GM18861 (cell line): ENCODE measurements around the gene EIF5A.
A peak's percentile ranks its signal among the peaks of the same experiment; 100 is the strongest.
"Not testable (repeated sequence)": the region's sequence is repeated elsewhere in the genome, so short reads cannot be mapped to it uniquely, and the experiment has no call there.

Experiments
- ATAC-seq: cut with Tn5 transposase; IDR thresholded peaks from one replicate; pipeline ENCODE4 v1.9.1; 2021; ENCODE audit not compliant: unreplicated experiment

EIF5A gene

GRCh38 chr17:7329374-7329996 is 22.1 kb downstream of the EIF5A start:
- ATAC-seq: peak; percentile 54

GRCh38 chr17:7329997-7330637 is 22.7 kb downstream of the EIF5A start:
- peak; percentile 25 for ATAC-seq

GRCh38 chr17:7330638-7331015 is 23.2 kb downstream of the EIF5A start:
- ATAC-seq: no peak

GRCh38 chr17:7332111-7332510 is 24.7 kb downstream of the EIF5A start:
- ATAC-seq: no peak

DNA sequence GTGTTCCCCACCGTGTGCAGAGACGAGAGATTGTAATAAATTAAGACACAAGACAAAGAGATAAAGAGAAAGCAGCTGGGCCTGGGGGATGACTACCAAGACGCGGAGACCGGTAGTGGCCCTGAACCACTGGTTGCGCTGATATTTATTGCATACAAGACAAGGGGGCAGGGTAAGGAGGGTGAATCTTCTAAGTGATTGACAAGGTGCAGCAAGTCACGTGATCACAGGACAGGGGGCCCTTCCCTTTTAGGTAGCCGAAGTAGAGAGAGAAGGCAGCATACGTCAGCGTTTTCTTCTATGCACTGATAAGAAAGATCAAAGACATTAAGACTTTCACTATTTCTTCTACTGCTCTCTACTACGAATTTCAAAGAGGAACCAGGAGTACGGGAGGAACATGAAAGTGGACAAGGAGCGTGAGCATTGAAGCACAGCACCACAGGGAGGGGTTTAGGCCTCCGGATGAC is 25.2 kb downstream of the EIF5A start:
- ATAC-seq: not testable (repeated sequence)

DNA sequence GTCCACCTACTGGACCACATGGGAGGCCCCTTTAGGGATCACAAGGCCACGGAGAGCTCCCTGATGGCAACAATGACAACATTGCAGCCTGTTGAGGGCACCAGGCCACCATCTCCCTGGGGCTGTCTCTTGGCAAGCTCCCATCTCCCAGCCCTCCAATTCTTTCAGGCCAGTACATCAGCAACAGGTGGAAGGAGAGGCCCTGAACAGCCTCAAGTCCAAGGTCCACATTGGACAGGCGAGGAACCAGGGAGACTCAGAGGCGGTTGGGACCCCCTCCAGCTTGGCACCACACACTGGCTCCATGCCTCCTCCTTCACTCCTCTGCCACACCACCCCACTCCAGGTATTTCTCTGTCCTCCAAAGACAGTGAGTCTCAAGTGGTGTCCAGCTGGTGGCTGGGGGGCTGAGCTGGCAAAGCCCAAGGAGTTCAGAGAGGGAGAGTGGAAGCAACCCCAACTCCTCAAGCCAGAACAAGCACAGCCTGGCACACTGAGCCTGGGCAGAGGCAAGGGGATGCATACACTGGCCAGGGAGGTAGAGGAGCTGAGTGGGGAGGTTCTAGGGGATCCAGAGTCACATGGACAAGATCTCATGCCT is 27.6 kb downstream of the EIF5A start:
- no peak for ATAC-seq

GRCh38 chr17:7335765-7336164 is 28.3 kb downstream of the EIF5A start:
- ATAC-seq: not testable (repeated sequence)

DNA sequence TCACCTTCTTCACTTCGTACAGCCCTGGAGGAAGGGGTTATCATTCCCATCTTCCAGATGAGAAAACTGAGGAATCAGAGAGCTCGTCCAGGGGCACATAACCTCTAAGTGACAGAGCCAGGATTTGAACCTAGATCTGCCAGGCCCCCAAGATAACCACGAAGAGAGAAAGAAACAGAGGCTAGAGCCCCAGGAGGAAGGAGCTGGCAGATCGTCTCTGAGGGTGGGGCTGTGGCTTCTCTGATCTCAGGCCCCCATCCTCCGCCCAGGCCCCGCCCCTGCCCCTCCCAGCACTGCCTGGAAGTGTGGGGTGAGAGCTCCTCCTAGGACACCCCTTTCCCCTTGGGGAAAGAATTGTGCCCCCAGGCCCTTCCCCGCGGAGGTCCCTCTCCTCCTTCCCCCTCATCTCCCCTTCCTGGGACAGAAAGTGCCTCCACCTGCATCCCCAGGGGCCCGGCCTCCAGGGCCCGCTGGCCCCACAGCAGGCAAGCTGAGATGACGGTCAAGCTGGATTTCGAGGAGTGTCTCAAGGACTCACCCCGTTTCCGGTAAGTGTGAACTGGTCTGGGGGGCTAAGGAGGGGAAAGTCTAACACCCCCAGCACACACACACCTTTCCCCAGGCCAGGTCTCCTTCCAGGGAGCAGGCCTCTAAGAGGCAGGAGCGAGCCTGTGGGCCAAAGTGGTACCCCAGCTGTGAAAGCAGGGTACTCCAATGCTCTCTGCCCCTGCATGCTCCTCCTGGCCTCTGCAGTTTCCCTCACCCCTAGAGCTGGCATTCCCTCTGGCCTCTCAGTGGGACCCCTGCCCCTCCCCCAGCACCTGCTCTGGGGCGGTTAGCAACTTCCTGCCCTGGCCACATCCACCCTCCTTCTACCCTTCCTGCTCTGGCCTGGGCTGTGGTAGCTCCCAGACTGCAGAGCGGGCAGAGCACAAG is 29.1 kb downstream of the EIF5A start, which contains the start of gene ACAP1:
Gene ACAP1, plus strand, starts transcription at position 290 of the 936 bp plus-strand sequence. Its CDS starts 206 bp downstream, at position 496.
- ATAC-seq: no peak

GRCh38 chr17:7337600-7337999 is 30.2 kb downstream of the EIF5A start:
- not testable (repeated sequence) for ATAC-seq

GRCh38 chr17:7340179-7340578 is 32.8 kb downstream of the EIF5A start:
- ATAC-seq: no peak

DNA sequence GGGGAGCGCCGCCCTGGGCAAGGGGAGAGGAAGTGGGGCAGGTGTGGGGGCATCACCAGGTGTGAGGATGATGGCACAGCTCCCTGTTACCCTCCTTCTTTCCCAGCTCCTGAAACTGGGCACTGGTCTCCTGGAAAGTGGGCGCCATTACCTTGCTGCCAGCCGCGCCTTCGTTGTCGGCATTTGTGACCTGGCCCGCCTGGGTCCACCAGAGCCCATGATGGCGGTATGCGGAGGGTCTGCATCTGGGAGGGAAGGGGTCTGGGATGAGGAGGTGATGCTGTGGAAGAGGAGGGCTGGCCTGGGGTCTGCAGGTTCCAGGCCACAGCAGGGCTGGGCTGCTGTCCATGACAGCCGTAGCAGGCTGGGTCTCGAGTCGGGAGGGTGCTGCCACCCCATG is 34.4 kb downstream of the EIF5A start:
- no peak for ATAC-seq

DNA sequence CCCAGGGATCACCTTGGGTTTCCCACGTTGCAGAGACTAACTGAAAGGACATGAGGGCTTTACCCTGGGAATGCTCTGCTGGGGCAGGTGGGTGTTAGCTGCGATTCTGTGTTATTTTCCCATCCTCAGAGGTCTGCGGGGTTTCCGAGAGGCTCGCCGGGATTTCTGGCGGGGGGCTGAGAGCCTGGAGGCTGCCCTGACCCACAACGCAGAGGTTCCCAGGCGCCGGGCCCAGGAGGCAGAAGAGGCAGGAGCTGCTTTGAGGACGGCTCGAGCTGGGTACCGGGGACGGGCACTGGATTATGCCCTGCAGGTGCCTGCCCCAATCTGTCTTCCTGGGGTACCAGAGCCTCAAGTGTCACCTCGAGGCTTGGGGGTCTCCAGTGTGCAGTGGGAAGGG is 35.8 kb downstream of the EIF5A start:
- ATAC-seq: no peak

- ATAC-seq: no peak
Measured at GRCh38 chr17:7346761-7347614, 39.6 kb downstream of the EIF5A start.

- no peak for ATAC-seq
Measured at GRCh38 chr17:7347630-7348477, 40.4 kb downstream of the EIF5A start.

- ATAC-seq: no peak
Measured at GRCh38 chr17:7348478-7349242, 41.2 kb downstream of the EIF5A start.

DNA sequence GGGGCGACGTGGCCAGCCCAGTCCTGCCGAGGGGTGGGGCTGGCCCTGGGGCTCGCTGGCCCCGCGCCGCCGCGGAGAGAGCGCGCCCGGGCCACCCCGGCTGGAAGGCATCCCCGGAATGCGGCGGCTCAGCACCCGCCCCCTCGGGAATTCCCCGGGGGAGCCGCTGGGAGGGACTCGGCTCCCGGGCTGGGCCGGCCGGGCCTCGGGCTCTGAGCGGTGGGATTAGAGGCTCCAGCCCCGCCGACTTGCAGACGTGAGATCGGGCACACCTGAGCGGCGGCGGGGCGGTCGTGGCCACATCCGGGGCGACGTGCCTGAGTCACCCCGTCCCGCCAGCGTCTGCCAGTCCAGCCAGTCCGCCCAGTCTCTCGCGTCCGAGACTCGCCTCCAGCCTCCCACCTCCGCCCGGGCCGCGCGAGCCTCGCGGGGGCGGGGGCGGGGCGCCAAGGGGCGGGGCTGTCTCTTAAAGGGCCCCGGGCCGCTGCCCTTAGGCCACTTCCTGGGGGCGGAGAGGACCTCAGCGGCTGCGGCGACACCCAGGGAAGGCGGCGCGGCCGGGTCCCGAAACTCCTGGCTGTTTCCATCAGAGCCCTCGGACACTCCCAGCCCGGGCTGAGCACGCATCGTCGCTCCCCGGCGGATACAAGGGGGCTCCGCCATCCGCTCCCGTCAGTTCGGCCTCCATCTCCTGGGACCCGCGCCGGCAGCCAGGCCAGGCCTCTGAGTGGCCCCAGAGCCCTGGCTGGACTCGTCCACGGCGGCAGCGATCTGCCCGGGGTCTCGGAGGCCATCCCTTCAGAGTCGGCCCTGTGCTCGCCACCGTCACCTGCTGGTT is 44.5 kb downstream of the EIF5A start, which contains the start of gene KCTD11:
Gene KCTD11, plus strand, starts transcription at position 498 of the 838 bp plus-strand sequence.
- ATAC-seq: peak; percentile 58

DNA sequence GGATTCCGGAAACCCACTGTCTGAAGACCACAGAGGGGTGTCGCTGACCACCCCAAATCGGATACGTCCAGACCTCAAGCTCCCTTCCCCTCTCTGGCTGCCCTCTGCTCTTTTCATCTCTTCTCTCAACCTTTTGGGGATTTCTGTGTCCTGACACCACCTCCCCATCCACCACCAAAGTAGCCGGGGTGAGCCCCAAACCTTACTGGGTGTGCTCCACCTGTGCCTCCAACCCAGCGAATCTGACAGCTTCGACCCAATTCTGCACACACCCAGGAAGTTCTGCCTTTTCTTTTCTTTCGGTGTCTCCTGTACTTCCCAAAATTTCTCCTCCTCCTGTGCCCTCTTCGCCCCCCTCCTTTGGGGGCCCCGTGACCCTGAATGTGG is 45.1 kb downstream of the EIF5A start:
- ATAC-seq: no peak
